Mucosa of descending colon (tissue), 3 donors: Measurements from ENCODE around the gene SLC28A1. TPM values are rescaled to one million over a fixed set of nuclear protein-coding genes. Genes with fewer than 3 reads are reported as not detected.
"Not testable (repeated sequence)": the region's sequence is repeated elsewhere in the genome, so short reads cannot be mapped to it uniquely, and the experiment has no call there.

Experiments used
- ATAC-seq: fragments of 200-7000 bp; cut with Tn5 transposase; one replicate; pipeline ENCODE4 v1.9.1; 2020; ENCODE audit warnings: mild to moderate bottlenecking, moderate library complexity
- DNase-seq, 3 donors: peaks; one replicate each; pipeline ENCODE4 v3.0.0-alpha.2; 2020
- H3K36me3 ChIP-seq: fragments of 200-600 bp; one replicate; pipeline ENCODE4 v1.8.0; 2021; ENCODE audit warnings: low read depth, mild to moderate bottlenecking
- H3K4me1 ChIP-seq: fragments of 200-600 bp; one replicate; pipeline ENCODE4 v1.8.0; 2021; ENCODE audit warnings: low read depth, mild to moderate bottlenecking
- H3K4me3 ChIP-seq: fragments of 200-600 bp; one replicate; pipeline ENCODE4 v1.8.0; 2021; ENCODE audit warnings: mild to moderate bottlenecking
- H3K9me3 ChIP-seq: fragments of 200-600 bp; one replicate; pipeline ENCODE4 v1.8.0; 2021; ENCODE audit warnings: mild to moderate bottlenecking
- intact Hi-C, 2 donors: fragments of 100-400 bp; cut with DNase I in 1 of 2; cut with micrococcal nuclease in 1 of 2; formaldehyde crosslinking; loops; one replicate each; pipeline versions ENCODE4 v1.11.0 to v1.11.1; 2022; cut with DNase I, micrococcal nuclease
- total RNA-seq, 3 donors: library from RNA; stranded (reverse); fragmentation: NEBNext Ultra II Directional in 2 of 3; extraction: Animal tissue kit (Norgen Biotek cat#: 25700) in 2 of 3; gene quantifications; one replicate each; pipeline versions ENCODE4 v1.2.1 to v1.2.4, GENCODE V29; 2021 to 2023
- TF ChIP-seq, protein P1 (sequence below): fragments of 200-600 bp; IDR thresholded peaks from one replicate; pipeline ENCODE4 v1.8.0; 2022; ENCODE audit warnings: antibody characterized with exemption, mild to moderate bottlenecking
- donor health status: DM: no; HTN: no; CAD: no; lungs with moderate emphysema.
- donor health status: DM: no; HTN: no; CAD: no.
- donor health status: DM: no; HTN: yes; CAD: no.

SLC28A1 gene
- total RNA-seq, 3 donors from 2014 or later: not detected

DNA sequence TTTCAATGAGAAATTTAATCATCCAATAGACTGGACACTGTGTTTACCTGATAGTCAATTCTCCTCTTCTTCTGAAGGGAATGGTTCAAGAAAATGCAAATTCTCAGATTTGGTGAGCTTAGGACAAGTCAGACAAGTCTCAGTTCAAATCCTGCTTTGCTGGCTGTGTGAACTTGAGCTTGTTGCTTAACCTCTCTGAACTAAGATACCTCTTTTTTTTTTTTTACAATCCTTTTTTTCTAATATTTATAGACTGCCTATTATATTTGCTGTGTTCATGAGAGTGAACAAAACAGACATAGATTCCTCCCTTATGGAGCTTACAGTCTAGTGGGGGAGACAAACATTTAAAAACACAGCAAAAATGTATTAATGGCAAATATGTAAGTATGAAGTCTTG, 8.2 kb upstream of the SLC28A1 start:
- Histone ChIP-seq H3K36me3 (no peaks in the 10 kb centered on the region), H3K4me3 (no peak overlapping the region), H3K4me1 (no peaks in the 10 kb centered on the region), H3K9me3 (no peaks in the 10 kb centered on the region)
- intact Hi-C loops: no loop called here
- DNase-seq (no peak), ATAC-seq (no peak)
- TF ChIP-seq, protein P1, sequence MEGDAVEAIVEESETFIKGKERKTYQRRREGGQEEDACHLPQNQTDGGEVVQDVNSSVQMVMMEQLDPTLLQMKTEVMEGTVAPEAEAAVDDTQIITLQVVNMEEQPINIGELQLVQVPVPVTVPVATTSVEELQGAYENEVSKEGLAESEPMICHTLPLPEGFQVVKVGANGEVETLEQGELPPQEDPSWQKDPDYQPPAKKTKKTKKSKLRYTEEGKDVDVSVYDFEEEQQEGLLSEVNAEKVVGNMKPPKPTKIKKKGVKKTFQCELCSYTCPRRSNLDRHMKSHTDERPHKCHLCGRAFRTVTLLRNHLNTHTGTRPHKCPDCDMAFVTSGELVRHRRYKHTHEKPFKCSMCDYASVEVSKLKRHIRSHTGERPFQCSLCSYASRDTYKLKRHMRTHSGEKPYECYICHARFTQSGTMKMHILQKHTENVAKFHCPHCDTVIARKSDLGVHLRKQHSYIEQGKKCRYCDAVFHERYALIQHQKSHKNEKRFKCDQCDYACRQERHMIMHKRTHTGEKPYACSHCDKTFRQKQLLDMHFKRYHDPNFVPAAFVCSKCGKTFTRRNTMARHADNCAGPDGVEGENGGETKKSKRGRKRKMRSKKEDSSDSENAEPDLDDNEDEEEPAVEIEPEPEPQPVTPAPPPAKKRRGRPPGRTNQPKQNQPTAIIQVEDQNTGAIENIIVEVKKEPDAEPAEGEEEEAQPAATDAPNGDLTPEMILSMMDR: no peak

DNA sequence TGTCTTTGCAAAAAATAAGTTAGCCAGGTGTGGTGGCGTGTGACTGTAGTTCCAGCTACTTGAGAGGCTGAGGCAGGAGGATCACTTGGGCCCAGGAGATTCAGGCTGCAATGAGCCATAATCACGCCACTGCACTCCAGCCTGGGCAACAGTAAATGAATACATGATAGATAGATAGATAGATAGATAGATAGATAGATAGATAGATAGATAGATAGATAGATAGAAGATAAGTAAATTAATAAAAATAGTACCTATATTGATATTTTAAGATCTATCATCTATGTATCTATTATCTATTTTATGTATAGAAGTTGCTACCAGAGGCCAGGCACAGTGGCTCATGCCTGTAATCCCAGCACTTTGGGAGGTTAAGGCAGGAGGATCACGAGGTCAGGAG, 6.8 kb upstream of the SLC28A1 start:
- H3K36me3 ChIP-seq, H3K4me3 ChIP-seq, H3K9me3 ChIP-seq, intact Hi-C loops, DNase-seq, ATAC-seq, H3K4me1 ChIP-seq: not testable (repeated sequence)

DNA sequence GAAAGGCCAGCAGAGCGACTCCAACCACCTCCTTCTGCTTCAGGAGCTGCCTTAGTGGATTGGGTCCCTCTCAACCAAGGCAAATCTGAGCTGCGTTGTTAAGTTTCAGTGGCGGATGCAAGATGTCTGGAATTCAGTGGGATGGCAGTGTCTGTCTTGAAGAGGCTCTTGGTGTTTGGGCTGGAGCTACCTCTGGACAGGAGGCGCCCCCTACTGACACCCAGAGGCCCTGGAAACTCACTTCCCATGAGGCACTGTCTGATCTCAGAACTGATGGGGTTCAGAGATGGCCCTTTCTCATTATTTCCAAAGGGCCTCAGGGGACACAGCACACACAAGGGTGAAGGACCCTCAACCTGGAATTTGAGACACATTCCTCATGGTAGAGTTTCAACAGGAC, 6.0 kb upstream of the SLC28A1 start:
- intact Hi-C loops: no loop called here

DNA sequence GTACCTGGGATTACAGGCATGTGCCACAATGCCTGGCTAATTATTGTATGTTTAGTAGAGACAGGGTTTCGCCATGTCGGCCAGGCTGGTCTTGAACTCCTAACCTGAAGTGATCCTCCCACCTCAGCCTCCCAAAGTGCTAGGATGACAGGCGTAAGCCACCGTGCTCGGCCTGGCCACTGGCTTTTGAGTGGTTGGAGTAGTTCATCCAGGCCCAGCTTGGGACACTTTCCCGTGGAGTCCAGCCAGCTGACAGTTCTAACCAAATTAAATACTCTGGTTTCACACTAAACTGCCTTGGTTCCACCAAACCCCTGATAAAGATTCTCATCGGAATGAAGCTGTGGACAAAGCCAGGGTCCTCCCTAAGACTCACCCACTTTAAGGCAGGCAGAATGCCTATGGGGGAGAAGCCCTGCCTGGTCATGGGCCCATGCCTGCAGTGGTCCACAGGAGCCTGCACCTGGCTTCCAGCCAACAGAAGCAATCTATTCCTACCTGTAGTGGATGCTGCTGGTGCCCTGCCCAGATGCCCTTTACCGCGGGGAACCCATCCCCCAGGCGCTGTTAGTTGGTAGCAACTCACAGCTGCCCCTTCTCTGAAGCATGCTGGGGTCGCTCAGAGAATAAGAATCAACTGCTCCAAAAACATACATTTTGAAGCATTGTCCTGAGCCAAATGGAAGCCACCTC, 5.2 kb upstream of the SLC28A1 start:
- DNase-seq: no peak
- no peak for ATAC-seq
- Histone ChIP-seq H3K4me3 (no peak overlapping the region), H3K36me3 (no peaks in the 10 kb centered on the region), H3K9me3 (no peaks in the 10 kb centered on the region), H3K4me1 (no peaks in the 10 kb centered on the region)
- TF ChIP-seq, protein P1: no peak
- intact Hi-C loops: no loop called here

More for the DNA sequence above, 6.0 kb upstream of the SLC28A1 start:
- Histone ChIP-seq H3K4me3 (no peak overlapping the region), H3K36me3 (no peaks in the 10 kb centered on the region), H3K9me3 (no peaks in the 10 kb centered on the region), H3K4me1 (no peaks in the 10 kb centered on the region)
- TF ChIP-seq, protein P1: peak; percentile 50
- peak; percentile 91 for ATAC-seq
- DNase-seq: peak in 2 of 3 donors; percentile 82 to 88

DNA sequence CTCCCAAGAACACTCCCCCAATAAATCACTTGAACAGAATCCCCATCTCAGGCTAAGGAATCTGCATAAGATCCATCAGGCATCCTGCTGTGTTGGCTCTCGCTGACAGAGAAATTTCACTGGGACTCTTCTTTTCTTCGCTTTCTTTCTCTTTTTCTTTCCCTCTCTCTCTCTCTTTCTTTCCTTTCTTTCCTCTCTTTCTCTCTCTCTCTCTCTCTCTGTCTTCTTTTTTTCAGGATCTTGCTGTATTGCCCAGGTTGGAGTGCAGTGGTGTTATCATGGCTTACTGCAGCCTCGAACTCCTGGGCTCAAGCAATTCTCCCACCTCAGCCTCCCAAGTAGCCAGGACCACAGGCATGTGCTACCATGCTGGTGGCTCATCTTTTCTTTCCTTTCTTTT, 4.5 kb upstream of the SLC28A1 start:
- H3K9me3 ChIP-seq: no peaks in the 10 kb centered on the region

DNA sequence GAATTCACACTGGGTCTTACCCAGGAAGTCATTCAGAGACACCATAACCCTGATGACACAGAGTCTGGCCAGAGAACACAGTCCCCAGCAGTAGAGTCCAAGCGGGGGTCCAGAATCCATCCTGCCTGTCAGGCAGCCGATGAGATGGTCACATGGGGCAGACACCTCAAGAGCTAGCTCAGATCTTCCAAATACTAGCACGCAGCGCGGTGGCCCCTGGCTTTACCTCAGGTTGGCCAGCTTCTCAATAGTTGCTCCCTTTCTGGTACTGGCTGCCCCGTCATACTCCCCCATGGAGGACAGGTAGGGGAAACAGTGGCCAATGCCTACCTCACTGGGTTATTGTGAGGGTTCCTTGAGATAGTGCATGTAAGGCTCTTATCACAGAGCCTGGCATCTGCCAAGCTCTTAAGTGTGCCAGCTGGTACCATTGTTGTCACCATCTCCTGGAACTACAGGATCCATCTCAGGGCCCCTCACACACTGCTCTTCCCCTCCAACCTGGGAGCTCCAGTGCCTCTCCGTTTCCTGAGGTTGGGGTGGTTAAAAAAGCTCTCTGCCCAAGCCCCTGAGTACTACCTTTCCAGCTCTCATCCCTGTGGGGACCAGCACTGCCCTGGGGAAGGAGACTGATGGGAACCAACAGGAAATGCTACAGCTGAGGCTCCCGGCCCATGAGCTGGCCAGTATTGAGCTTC, 3.5 kb upstream of the SLC28A1 start:
- Histone ChIP-seq H3K36me3 (no peaks in the 10 kb centered on the region), H3K4me1 (no peaks in the 10 kb centered on the region), H3K9me3 (no peaks in the 10 kb centered on the region), H3K4me3 (no peak overlapping the region)
- no peak for DNase-seq
- no peak for ATAC-seq
- TF ChIP-seq, protein P1: no peak
- intact Hi-C loops: no loop called here

More for the DNA sequence above, 4.5 kb upstream of the SLC28A1 start:
- intact Hi-C loops: no loop called here
- no peak for ATAC-seq
- DNase-seq: no peak
- TF ChIP-seq, protein P1: no peak
- no peaks in the 10 kb centered on the region for H3K4me1 ChIP-seq
- no peak overlapping the region for H3K4me3 ChIP-seq
- H3K36me3 ChIP-seq: no peaks in the 10 kb centered on the region
